PC-9 (cell line): ENCODE measurements around the gene RAB4A. TPM values are rescaled to one million over a fixed set of nuclear protein-coding genes. Genes with fewer than 3 reads are reported as not detected.

ENCODE experiments used
- BruUV-seq: library from RNA; stranded (reverse); fragments of 400-500 nt; replicated peaks from 2 replicates; lab custom pipeline; 2021; lab: Mats Ljungman, UMichigan
- CTCF ChIA-PET: fragments of 300-600 bp; sonication (Branson Sonifier 250); formaldehyde crosslinking; loops from one replicate; lab custom pipeline; 2022; ENCODE audit warnings: antibody characterized with exemption; lab: Charles Lee
- POLR2A ChIA-PET: fragments of 300-600 bp; sonication (Branson Sonifier 250); formaldehyde crosslinking; loops from one replicate; lab custom pipeline; 2022; ENCODE audit warnings: antibody characterized with exemption; ENCODE audit not compliant: unreplicated experiment; lab: Charles Lee
- DNase-seq, 2 experiments: peaks; one replicate each; pipeline versions ENCODE4 v3.0.0 to v3.0.0-alpha.2; 2015 to 2022; ENCODE audit warnings: mixed read lengths in 1 of 2
- H2AFZ ChIP-seq: fragments of 200-600 bp; sonication (generic); 2 replicates; pipeline ENCODE4 v1.8.1; 2017; ENCODE audit warnings: antibody characterized with exemption
- H3F3A ChIP-seq: fragments of 200-600 bp; sonication (generic); 2 replicates; pipeline ENCODE4 v1.8.1; 2017; ENCODE audit warnings: antibody characterized with exemption, mild to moderate bottlenecking, low read depth; ENCODE audit not compliant: insufficient read depth
- H3K27ac ChIP-seq: fragments of 200-600 bp; sonication (generic); 2 replicates; pipeline ENCODE4 v1.6.1; 2016; ENCODE audit warnings: mixed run types
- H3K27me3 ChIP-seq: fragments of 200-600 bp; sonication (generic); 2 replicates; pipeline ENCODE4 v1.6.1; 2016; ENCODE audit warnings: low read depth, mixed run types; ENCODE audit not compliant: insufficient read depth
- H3K36me3 ChIP-seq: fragments of 200-600 bp; sonication (generic); 2 replicates; pipeline ENCODE4 v1.6.1; 2016; ENCODE audit warnings: low read depth, mixed run types
- H3K4me1 ChIP-seq: fragments of 200-600 bp; sonication (generic); replicated peaks from 2 replicates; pipeline ENCODE4 v1.6.1; 2016; ENCODE audit warnings: mixed run types; ENCODE audit not compliant: insufficient read depth
- H3K4me2 ChIP-seq: fragments of 200-600 bp; sonication (generic); 2 replicates; pipeline ENCODE4 v1.6.1; 2017; ENCODE audit warnings: mixed run types
- H3K4me3 ChIP-seq: fragments of 200-600 bp; sonication (generic); 2 replicates; pipeline ENCODE4 v1.6.1; 2016; ENCODE audit warnings: mixed run types
- H3K79me2 ChIP-seq: fragments of 200-600 bp; sonication (generic); 2 replicates; pipeline ENCODE4 v1.6.1; 2017; ENCODE audit warnings: low read depth, mixed run types
- H3K9me2 ChIP-seq: fragments of 200-600 bp; sonication (generic); 2 replicates; pipeline ENCODE4 v1.8.1; 2017; ENCODE audit warnings: mild to moderate bottlenecking; ENCODE audit not compliant: insufficient read depth
- H3K9me3 ChIP-seq: fragments of 200-600 bp; sonication (generic); 2 replicates; pipeline ENCODE4 v1.8.1; 2016; ENCODE audit warnings: low read depth; ENCODE audit not compliant: insufficient read depth
- H4K20me1 ChIP-seq: fragments of 200-600 bp; sonication (generic); 2 replicates; pipeline ENCODE4 v1.8.1; 2017; ENCODE audit not compliant: insufficient read depth
- CTCF ChIP-seq: fragments of 200-600 bp; sonication (generic); conservative IDR thresholded peaks from 2 replicates; pipeline ENCODE4 v1.6.1; 2017; ENCODE audit warnings: mixed run types, antibody characterized with exemption, mild to moderate bottlenecking, moderate library complexity
- EZH2 ChIP-seq: fragments of 200-600 bp; sonication (generic); IDR thresholded peaks from 2 replicates; pipeline ENCODE4 v1.8.0; 2017; ENCODE audit warnings: antibody characterized with exemption, low read depth
- intact Hi-C: fragments of 100-400 bp; cut with micrococcal nuclease; formaldehyde crosslinking; loops from one replicate; pipeline ENCODE4 v1.10.0; 2022; ENCODE audit not compliant: unreplicated experiment
- total RNA-seq: library from RNA; stranded (reverse); gene quantifications from 2 replicates; pipeline ENCODE4 v1.2.3, GENCODE V29; 2021

The RAB4A gene
- total RNA-seq, 1 experiment from 2014 or later = 29.0 TPM

GRCh38 chr1:229231754-229232119, 39.2 kb upstream of the RAB4A start:
- Histone ChIP-seq H3K4me3 (no peak overlapping the region), H3K36me3 (no peaks in the 10 kb centered on the region), H3K27me3 (peaks cover 24% of the 10 kb centered on the region; the same call in 1 of the 2 replicates), H3K9me3 (no peaks in the 10 kb centered on the region), H2AFZ (no peak overlapping the region), H4K20me1 (no peaks in the 10 kb centered on the region), H3K4me2 (peak overlapping the region; percentile 63; the same call in 1 of the 2 replicates), H3K27ac (no peak overlapping the region), H3K79me2 (no peaks in the 10 kb centered on the region), H3K9me2 (no peaks in the 10 kb centered on the region), H3K4me1 (peaks cover 38% of the 10 kb centered on the region), H3F3A (peaks cover 28% of the 10 kb centered on the region)
- ChIA-PET POLR2A (no interaction called here), CTCF (interaction anchor here (0.6 kb wide), 1 partner anchor 23 kb away, joined by 3 read pairs; no protein-coding TSS in a partner anchor)
- intact Hi-C loops = no loop called here
- DNase-seq = no peak
- BruUV-seq = no TSS peak
- no peak for TF ChIP-seq CTCF
- TF ChIP-seq EZH2 = no peak

GRCh38 chr1:229234870-229235472, 35.9 kb upstream of the RAB4A start:
- no peak for DNase-seq
- Histone ChIP-seq H3K79me2 (no peaks in the 10 kb centered on the region), H3K4me3 (no peak overlapping the region), H3K27me3 (peaks cover 22% of the 10 kb centered on the region), H3K4me2 (no peak overlapping the region), H3K4me1 (peaks cover 23% of the 10 kb centered on the region), H3K9me3 (no peaks in the 10 kb centered on the region), H3K27ac (no peak overlapping the region), H4K20me1 (no peaks in the 10 kb centered on the region), H2AFZ (no peak overlapping the region), H3K9me2 (no peaks in the 10 kb centered on the region), H3K36me3 (no peaks in the 10 kb centered on the region), H3F3A (peaks cover 12% of the 10 kb centered on the region; the same call in 1 of the 2 replicates)
- no peak for TF ChIP-seq EZH2
- TF ChIP-seq CTCF = no peak
- intact Hi-C loops = no loop called here
- CTCF ChIA-PET = no interaction called here
- no TSS peak for BruUV-seq
- POLR2A ChIA-PET = no interaction called here

- H3K4me3 ChIP-seq = no peak overlapping the region
- no peaks in the 10 kb centered on the region for H4K20me1 ChIP-seq
- no peak overlapping the region for H3K4me2 ChIP-seq
- no peaks in the 10 kb centered on the region for H3F3A ChIP-seq
- no TSS peak for BruUV-seq
- TF ChIP-seq EZH2 (no peak), CTCF (no peak)
- H2AFZ ChIP-seq = no peak overlapping the region
- POLR2A ChIA-PET = no interaction called here
- H3K27me3 ChIP-seq = peaks cover 18% of the 10 kb centered on the region
- H3K36me3 ChIP-seq = no peaks in the 10 kb centered on the region
- H3K79me2 ChIP-seq = no peaks in the 10 kb centered on the region
- CTCF ChIA-PET = no interaction called here
- no peaks in the 10 kb centered on the region for H3K4me1 ChIP-seq
- no peak overlapping the region for H3K27ac ChIP-seq
- no peaks in the 10 kb centered on the region for H3K9me2 ChIP-seq
- intact Hi-C loops = no loop called here
- no peaks in the 10 kb centered on the region for H3K9me3 ChIP-seq
- DNase-seq = no peak
Observed at GRCh38 chr1:229237320-229237719, 33.6 kb upstream of the RAB4A start.
